H1 (cell line): ENCODE data around the gene KIF1B. TPM values are rescaled to one million over a fixed set of nuclear protein-coding genes. Genes with fewer than 3 reads are reported as not detected.
A peak's percentile ranks its signal among the peaks of the same experiment; 100 is the strongest.

Experiments
- CTCF ChIA-PET: fragments of 300-600 bp; sonication (Branson Sonifier 250); formaldehyde crosslinking; loops from one replicate; lab custom pipeline; 2021; ENCODE audit not compliant: partially characterized antibody; lab: Charles Lee
- POLR2A ChIA-PET: fragments of 300-600 bp; sonication (Branson Sonifier 250); formaldehyde crosslinking; loops from one replicate; lab custom pipeline; 2021; ENCODE audit warnings: inconsistent platforms; ENCODE audit not compliant: partially characterized antibody; lab: Charles Lee
- DNase-seq, 2 experiments: peaks; one replicate each; pipeline versions ENCODE4 v3.0.0 to v3.0.0-alpha.2; 2010 to 2022; ENCODE audit warnings: low spot score in 2 of 2, low read depth in 1 of 2, mixed read lengths in 1 of 2
- FAIRE-seq: peaks from 2 replicates; lab custom pipeline; 2011; peaks lifted over from hg19 to GRCh38; lab: Jason Lieb, UNC
- H2AFZ ChIP-seq: 2 replicates; pipeline ENCODE4 v1.8.1; 2012; ENCODE audit warnings: low read length, inconsistent platforms
- H2AK5ac ChIP-seq: 2 replicates; pipeline ENCODE4 v1.6.1; 2013; ENCODE audit warnings: low read depth, low read length
- H2BK120ac ChIP-seq: replicated peaks from 2 replicates; pipeline ENCODE3; 2013; ENCODE audit warnings: low read depth, low read length, inconsistent platforms
- H2BK12ac ChIP-seq: 2 replicates; pipeline ENCODE4 v1.6.1; 2013; ENCODE audit warnings: low read depth, low read length
- H2BK15ac ChIP-seq: 2 replicates; pipeline ENCODE4 v1.6.1; 2013; ENCODE audit warnings: low read length
- H2BK20ac ChIP-seq: 2 replicates; pipeline ENCODE4 v1.6.1; 2013; ENCODE audit warnings: low read length
- H2BK5ac ChIP-seq: 2 replicates; pipeline ENCODE4 v1.6.1; 2013; ENCODE audit warnings: low read depth, low read length
- H3K14ac ChIP-seq: 2 replicates; pipeline ENCODE4 v1.6.1; 2013; ENCODE audit warnings: inconsistent platforms; ENCODE audit not compliant: insufficient read length
- H3K18ac ChIP-seq: 2 replicates; pipeline ENCODE4 v1.6.1; 2013; ENCODE audit warnings: low read length; ENCODE audit errors: extremely low read depth
- H3K23ac ChIP-seq: 2 replicates; pipeline ENCODE4 v1.6.1; 2013; ENCODE audit warnings: inconsistent platforms; ENCODE audit not compliant: insufficient read length
- H3K23me2 ChIP-seq: 2 replicates; pipeline ENCODE4 v1.6.1; 2013; ENCODE audit warnings: low read depth, low read length
- H3K27ac ChIP-seq: 2 replicates; pipeline ENCODE4 v1.6.1; 2011; ENCODE audit warnings: low read depth, low read length, inconsistent platforms
- H3K27me3 ChIP-seq, 4 experiments: replicated peaks in 1 of 4; 1 replicate in 1 of 4; 2 replicates in 3 of 4; pipeline versions ENCODE4 v1.6.1 to v1.8.1; 2011 to 2013; ENCODE audit warnings: low read length in 3 of 4, mild to moderate bottlenecking in 3 of 4, inconsistent platforms in 2 of 4, mixed read lengths in 2 of 4, moderate library complexity in 1 of 4; ENCODE audit not compliant: control insufficient read depth in 3 of 4, insufficient read depth in 3 of 4; ENCODE audit errors: extremely low read depth in 1 of 4
- H3K36me3 ChIP-seq, 4 experiments: 2 replicates each; pipeline versions ENCODE4 v1.6.1 to v1.8.1; 2011 to 2013; ENCODE audit warnings: mild to moderate bottlenecking in 4 of 4, low read length in 3 of 4, moderate library complexity in 2 of 4, control low read depth in 1 of 4, inconsistent platforms in 1 of 4; ENCODE audit not compliant: insufficient read depth in 4 of 4, control insufficient read depth in 2 of 4
- H3K4ac ChIP-seq: replicated peaks from 2 replicates; pipeline ENCODE3; 2013; ENCODE audit warnings: low read length, low read depth, mixed read lengths, inconsistent platforms; ENCODE audit not compliant: insufficient read length
- H3K4me1 ChIP-seq, 4 experiments: replicated peaks in 1 of 4; 1 replicate in 1 of 4; 2 replicates in 3 of 4; pipeline versions ENCODE4 v1.6.1 to v1.8.1; 2011 to 2013; ENCODE audit warnings: low read length in 3 of 4, inconsistent platforms in 2 of 4, mixed read lengths in 1 of 4; ENCODE audit not compliant: insufficient read depth in 4 of 4, control insufficient read depth in 3 of 4
- H3K4me2 ChIP-seq, 2 experiments: 2 replicates each; pipeline versions ENCODE4 v1.6.1 to v1.8.1; 2011 to 2013; ENCODE audit warnings: low read depth in 2 of 2, low read length in 2 of 2, control low read depth in 1 of 2, inconsistent platforms in 1 of 2, mild to moderate bottlenecking in 1 of 2; ENCODE audit not compliant: insufficient read depth in 1 of 2
- H3K4me3 ChIP-seq, 4 experiments: fragments of 200-600, 300-600 bp in 1 of 4; sonication (generic), shearing (Covaris generic), sonication (Bioruptor Twin) in 1 of 4; 2 replicates each; pipeline versions ENCODE4 v1.5.1 to v1.8.1; 2011 to 2016; ENCODE audit warnings: low read length in 4 of 4, low read depth in 3 of 4, control low read depth in 2 of 4, inconsistent platforms in 2 of 4, mild to moderate bottlenecking in 2 of 4, mixed read lengths in 1 of 4, moderate library complexity in 1 of 4; ENCODE audit not compliant: insufficient read depth in 2 of 4; ENCODE audit errors: extremely low read depth in 1 of 4
- H3K56ac ChIP-seq: replicated peaks from 2 replicates; pipeline ENCODE3; 2013; ENCODE audit warnings: low read depth, mild to moderate bottlenecking, mixed read lengths, low read length, inconsistent platforms; ENCODE audit not compliant: insufficient read length
- H3K79me1 ChIP-seq: 2 replicates; pipeline ENCODE4 v1.6.1; 2013; ENCODE audit warnings: low read depth, low read length, control low read depth
- H3K79me2 ChIP-seq, 2 experiments: 2 replicates each; pipeline versions ENCODE4 v1.6.1 to v1.8.1; 2012 to 2013; ENCODE audit warnings: low read length in 2 of 2, mild to moderate bottlenecking in 2 of 2, inconsistent platforms in 1 of 2; ENCODE audit not compliant: insufficient read depth in 2 of 2, control insufficient read depth in 1 of 2
- H3K9ac ChIP-seq, 4 experiments: replicated peaks in 1 of 4; 1 replicate in 1 of 4; 2 replicates in 3 of 4; pipeline versions ENCODE4 v1.6.1 to v1.8.1; 2011 to 2013; ENCODE audit warnings: low read depth in 3 of 4, low read length in 3 of 4, control low read depth in 2 of 4, mild to moderate bottlenecking in 2 of 4, moderate library complexity in 2 of 4, inconsistent platforms in 1 of 4; ENCODE audit errors: extremely low read depth in 1 of 4
- H3K9me3 ChIP-seq, 2 experiments: 2 replicates each; pipeline versions ENCODE4 v1.6.1 to v1.8.1; 2012 to 2013; ENCODE audit warnings: mild to moderate bottlenecking in 2 of 2, moderate library complexity in 2 of 2, control low read depth in 1 of 2, inconsistent platforms in 1 of 2, low read depth in 1 of 2, low read length in 1 of 2, mixed read lengths in 1 of 2; ENCODE audit not compliant: insufficient read depth in 2 of 2
- H4K20me1 ChIP-seq, 2 experiments: replicated peaks in 1 of 2; 2 replicates each; pipeline versions ENCODE3 to v1.8.1; 2011 to 2013; ENCODE audit warnings: inconsistent platforms in 2 of 2, low read length in 2 of 2, mild to moderate bottlenecking in 1 of 2; ENCODE audit not compliant: insufficient read depth in 2 of 2, control insufficient read depth in 1 of 2
- H4K5ac ChIP-seq: 2 replicates; pipeline ENCODE4 v1.6.1; 2013; ENCODE audit warnings: low read length, low read depth, mixed read lengths, inconsistent platforms; ENCODE audit not compliant: insufficient read length
- H4K8ac ChIP-seq: 2 replicates; pipeline ENCODE4 v1.8.0; 2013; ENCODE audit warnings: mild to moderate bottlenecking, moderate library complexity, low read length, inconsistent platforms; ENCODE audit not compliant: insufficient read depth; ENCODE audit errors: extremely low read depth
- H4K91ac ChIP-seq: replicated peaks from 2 replicates; pipeline ENCODE3; 2013; ENCODE audit warnings: low read length, mixed read lengths, inconsistent platforms; ENCODE audit not compliant: insufficient read length
- HDAC2 ChIP-seq, 2 experiments: fragments of 300-600 bp in 1 of 2; sonication (generic) in 1 of 2; IDR thresholded peaks; 2 replicates each; pipeline ENCODE4 v1.6.1; 2011 to 2012; ENCODE audit warnings: low read depth in 2 of 2, low read length in 2 of 2, mild to moderate bottlenecking in 2 of 2, moderate library complexity in 2 of 2, borderline replicate concordance in 1 of 2, inconsistent platforms in 1 of 2
- MAX ChIP-seq: IDR thresholded peaks from 2 replicates; pipeline ENCODE4 v1.6.1; 2012; ENCODE audit warnings: inconsistent platforms
- POLR2AphosphoS5 ChIP-seq: IDR thresholded peaks from 2 replicates; pipeline ENCODE4 v1.6.1; 2011; ENCODE audit warnings: low read depth, low read length
- POU5F1 ChIP-seq: IDR thresholded peaks from 2 replicates; pipeline ENCODE4 v1.6.1; 2011; ENCODE audit warnings: low read depth, mild to moderate bottlenecking, low read length, moderate library complexity
- WGBS, 2 experiments: shearing (Covaris generic) in 1 of 2; methylation state at CpG; one replicate each; pipeline versions ENCODE4 v1.1.6 to v1.1.7; 2013 to 2015; ENCODE audit warnings: low lambda C conversion rate in 2 of 2, mixed read lengths in 2 of 2, inconsistent platforms in 1 of 2, low coverage in 1 of 2, missing lambda C conversion rate in 1 of 2; ENCODE audit not compliant: insufficient replicate concordance in 2 of 2, insufficient coverage in 1 of 2, insufficient read length in 1 of 2; ENCODE audit errors: extremely low coverage in 1 of 2, missing lambda C conversion rate in 1 of 2; 5-methylcytosine and 5-hydroxymethylcytosine counted together
- polyA plus RNA-seq, 7 experiments: library from polyadenylated mRNA; depleted of rRNA in 3 of 7; stranded (reverse) in 5 of 7; unstranded in 2 of 7; fragments of >200 nt in 5 of 7; fragments of 200-250 nt in 2 of 7; gene quantifications; 1 replicate in 5 of 7; 2 replicates in 1 of 7; 4 replicates in 1 of 7; pipeline versions ENCODE4 v1.2.1 to v1.2.3, GENCODE V29; 2011 to 2013; ENCODE audit warnings: missing spikeins in 2 of 7, mixed read lengths in 2 of 7
- total RNA-seq: library from RNA; stranded (reverse); fragmentation: NEBNext Ultra II Directional; extraction: Animal tissue kit (Norgen Biotek cat#: 25700); gene quantifications from 2 replicates; pipeline ENCODE4 v1.2.1, GENCODE V29; 2021

Gene KIF1B
- total and polyA plus RNA-seq, 2 of the 8 experiments (the other 6 are each of a cell fraction or from before 2014, with no cell fraction given), result 39.1 to 74.2 TPM

- H3K9ac ChIP-seq, result no peak overlapping the region
- no peak overlapping the region for H3K56ac ChIP-seq
- H2AK5ac ChIP-seq, result no peak overlapping the region
- H3K4me2 ChIP-seq, result no peak overlapping the region
- H3K4me1 ChIP-seq, result no peaks in the 10 kb centered on the region
- H2BK15ac ChIP-seq, result no peak overlapping the region
- ChIA-PET CTCF (interaction anchor here (1.7 kb wide), 1 partner anchor 29 kb away, joined by 8 read pairs; no protein-coding TSS in a partner anchor), POLR2A (interaction anchor here (1.0 to 5.2 kb wide), 4 partner anchors 8 to 57 kb away, joined by 3 to 22 read pairs (median 4); partner anchors contain the start of gene PGD)
- H3K27me3 ChIP-seq, result no peaks in the 10 kb centered on the region
- H2BK12ac ChIP-seq, result no peak overlapping the region
- no peak overlapping the region for H2BK20ac ChIP-seq
- no peak overlapping the region for H3K27ac ChIP-seq
- peak; percentile 35; the same call in 1 of the 2 replicates for TF ChIP-seq POLR2AphosphoS5
- no peak for TF ChIP-seq MAX
- no peak for TF ChIP-seq HDAC2 (IDR thresholded peaks at IDR 0.05; ENCODE audit: borderline replicate concordance in 1 of 2, low read depth in 2 of 2, low read length in 2 of 2)
- no peak for TF ChIP-seq POU5F1
- H3K4ac ChIP-seq, result no peak overlapping the region
- no peak for FAIRE-seq
- peaks cover 4% of the 10 kb centered on the region; the same call in 1 of the 2 replicates for H3K79me1 ChIP-seq
- peaks cover 0 to under 1% of the 10 kb centered on the region in 2 experiments; a peak in 1 of 4 replicates for H3K79me2 ChIP-seq
- no peak overlapping the region for H4K5ac ChIP-seq
- no peak overlapping the region for H3K14ac ChIP-seq
- 100% methylated on average over 2 of the region's 2 CpGs; no CpG with 5 or more reads in 1 of the 2 experiments for WGBS, 2 experiments
- H2AFZ ChIP-seq, result no peak overlapping the region
- no peak overlapping the region for H2BK120ac ChIP-seq
- H2BK5ac ChIP-seq, result no peak overlapping the region
- no peak overlapping the region for H4K8ac ChIP-seq
- H3K4me3 ChIP-seq, result no peak overlapping the region
- peaks cover 52 to 95% (median 90%) of the 10 kb centered on the region in 4 experiments for H3K36me3 ChIP-seq
- H3K18ac ChIP-seq, result no peak overlapping the region
- no peak overlapping the region for H3K23ac ChIP-seq
- no peak for DNase-seq
- no peak overlapping the region for H4K91ac ChIP-seq
- no peaks in the 10 kb centered on the region for H3K9me3 ChIP-seq
- H3K23me2 ChIP-seq, result no peaks in the 10 kb centered on the region
- H4K20me1 ChIP-seq, result peaks cover 2 to 5% of the 10 kb centered on the region in 2 experiments
Measured at GRCh38 chr1:10407201-10407600, 196.8 kb downstream of the KIF1B start.
